SK-N-SH (cell line): ENCODE data around the gene PRSS48. TPM values are rescaled to one million over a fixed set of nuclear protein-coding genes. Genes with fewer than 3 reads are reported as not detected.

Experiments
- CTCF ChIA-PET: fragments of 300-600, 350-600 bp; formaldehyde crosslinking; extraction: SDS; loops from one replicate; lab custom pipeline; 2021; lab: Yijun Ruan, JAX
- POLR2A ChIA-PET: fragments of 350-600 bp; sonication (Branson Sonifier 250); formaldehyde crosslinking; extraction: SDS; loops from one replicate; lab custom pipeline; 2020; ENCODE audit warnings: antibody characterized with exemption, inconsistent platforms; lab: Yijun Ruan, JAX
- DNase-seq: peaks from one replicate; pipeline ENCODE4 v3.0.0; 2012
- H2AFZ ChIP-seq: fragments of 200-600 bp; sonication (generic); 2 replicates; pipeline ENCODE4 v1.8.1; 2016; ENCODE audit warnings: antibody characterized with exemption, mild to moderate bottlenecking, low read depth
- H3F3A ChIP-seq: fragments of 200-600 bp; sonication (generic); replicated peaks from 2 replicates; pipeline ENCODE3; 2016; ENCODE audit warnings: antibody characterized with exemption, mild to moderate bottlenecking; ENCODE audit not compliant: insufficient read depth
- H3K27ac ChIP-seq, 2 experiments: fragments of 200-500 bp in 1 of 2; fragments of 200-600 bp in 1 of 2; sonication (Bioruptor generic) in 1 of 2; sonication (generic), shearing (Covaris generic) in 1 of 2; 2 replicates each; pipeline versions ENCODE4 v1.5.1 to v1.6.1; 2014 to 2016; ENCODE audit warnings: low read depth in 2 of 2, inconsistent platforms in 1 of 2, low read length in 1 of 2, mild to moderate bottlenecking in 1 of 2, mixed read lengths in 1 of 2
- H3K27me3 ChIP-seq: fragments of 200-600 bp; sonication (generic), shearing (Covaris generic); 2 replicates; pipeline ENCODE4 v1.6.1; 2016; ENCODE audit warnings: mixed run types; ENCODE audit not compliant: insufficient read depth
- H3K36me3 ChIP-seq, 2 experiments: fragments of 200-500 bp in 1 of 2; fragments of 200-600 bp in 1 of 2; sonication (Bioruptor generic) in 1 of 2; sonication (generic) in 1 of 2; replicated peaks in 1 of 2; 2 replicates each; pipeline versions ENCODE3 to v1.5.1; 2014 to 2016; ENCODE audit warnings: low read length in 1 of 2, mild to moderate bottlenecking in 1 of 2; ENCODE audit not compliant: insufficient read depth in 2 of 2, control insufficient read depth in 1 of 2
- H3K4me1 ChIP-seq, 2 experiments: fragments of 200-500 bp in 1 of 2; fragments of 200-600 bp in 1 of 2; sonication (Bioruptor generic) in 1 of 2; sonication (generic), shearing (Covaris generic) in 1 of 2; 2 replicates each; pipeline versions ENCODE4 v1.5.1 to v1.6.1; 2014 to 2016; ENCODE audit warnings: low read depth in 1 of 2, low read length in 1 of 2, mixed run types in 1 of 2; ENCODE audit not compliant: insufficient read depth in 2 of 2, control insufficient read depth in 1 of 2
- H3K4me2 ChIP-seq: fragments of 200-600 bp; sonication (generic), shearing (Covaris generic); 2 replicates; pipeline ENCODE4 v1.6.1; 2017; ENCODE audit warnings: mixed run types
- H3K4me3 ChIP-seq, 2 experiments: fragments of 200-500 bp in 1 of 2; fragments of 200-600 bp in 1 of 2; sonication (Bioruptor generic) in 1 of 2; sonication (generic), shearing (Covaris generic) in 1 of 2; 2 replicates each; pipeline versions ENCODE4 v1.5.1 to v1.8.1; 2014 to 2016; ENCODE audit warnings: low read depth in 2 of 2, inconsistent platforms in 1 of 2, low read length in 1 of 2, mild to moderate bottlenecking in 1 of 2, mixed read lengths in 1 of 2, moderate library complexity in 1 of 2
- H3K79me2 ChIP-seq: fragments of 200-600 bp; sonication (generic); 2 replicates; pipeline ENCODE4 v1.8.1; 2017; ENCODE audit warnings: mild to moderate bottlenecking; ENCODE audit not compliant: insufficient read depth
- H3K9ac ChIP-seq: fragments of 200-600 bp; sonication (generic); 2 replicates; pipeline ENCODE4 v1.6.1; 2017; ENCODE audit warnings: mixed run types
- H3K9me2 ChIP-seq: fragments of 200-600 bp; sonication (generic); 2 replicates; pipeline ENCODE4 v1.6.1; 2017; ENCODE audit warnings: mixed run types
- H3K9me3 ChIP-seq: fragments of 200-600 bp; sonication (generic); 2 replicates; pipeline ENCODE4 v1.6.1; 2017; ENCODE audit warnings: mixed run types, mild to moderate bottlenecking, moderate library complexity
- H4K20me1 ChIP-seq: fragments of 200-600 bp; sonication (generic); 2 replicates; pipeline ENCODE4 v1.6.1; 2017; ENCODE audit warnings: mild to moderate bottlenecking, mixed run types; ENCODE audit not compliant: insufficient read depth
- CHD2 ChIP-seq: fragments of 150-350 bp; IDR thresholded peaks from 2 replicates; pipeline ENCODE4 v1.6.1; 2018; ENCODE audit warnings: low read length; ENCODE audit not compliant: partially characterized antibody
- EZH2phosphoT487 ChIP-seq: fragments of 200-600 bp; sonication (generic); IDR thresholded peaks from 2 replicates; pipeline ENCODE4 v1.6.1; 2017; ENCODE audit warnings: low read depth, mixed run types, mild to moderate bottlenecking, antibody characterized with exemption, moderate library complexity, borderline replicate concordance
- FOSL2 ChIP-seq: IDR thresholded peaks from 2 replicates; pipeline ENCODE4 v1.4.0; 2012; ENCODE audit warnings: low read depth, mild to moderate bottlenecking, moderate library complexity, borderline replicate concordance
- FOXJ3 ChIP-seq: sonication (generic); formaldehyde crosslinking; IDR thresholded peaks from 2 replicates; pipeline ENCODE4 v1.5.1; 2020; ENCODE audit warnings: mild to moderate bottlenecking, missing genetic modification reagents
- GABPA ChIP-seq: IDR thresholded peaks from 2 replicates; pipeline ENCODE4 v1.4.0; 2012; ENCODE audit warnings: low read depth, mild to moderate bottlenecking
- GATA2 ChIP-seq: sonication (generic); formaldehyde crosslinking; IDR thresholded peaks from 2 replicates; pipeline ENCODE4 v1.5.0; 2020; ENCODE audit warnings: mild to moderate bottlenecking, missing genetic modification reagents
- JUND ChIP-seq: IDR thresholded peaks from 2 replicates; pipeline ENCODE4 v1.4.0; 2012
- MAX ChIP-seq: IDR thresholded peaks from 2 replicates; pipeline ENCODE4 v1.4.0; 2012; ENCODE audit warnings: low read depth
- MEF2A ChIP-seq: IDR thresholded peaks from 2 replicates; pipeline ENCODE4 v1.4.0; 2012; ENCODE audit warnings: low read depth, borderline replicate concordance
- NFIC ChIP-seq: IDR thresholded peaks from 2 replicates; pipeline ENCODE4 v1.4.0; 2012; ENCODE audit warnings: borderline replicate concordance
- NRF1 ChIP-seq: IDR thresholded peaks from 2 replicates; pipeline ENCODE4 v1.6.1; 2012; ENCODE audit warnings: low read depth, mild to moderate bottlenecking, low read length
- PBX3 ChIP-seq: IDR thresholded peaks from 2 replicates; pipeline ENCODE4; 2012
- POLR2AphosphoS5 ChIP-seq: IDR thresholded peaks from 2 replicates; pipeline ENCODE4 v1.6.1; 2012; ENCODE audit warnings: low read depth, low read length
- RCOR1 ChIP-seq: fragments of 150-350 bp; IDR thresholded peaks from 2 replicates; pipeline ENCODE4 v1.6.1; 2017; ENCODE audit warnings: antibody characterized with exemption, low read length
- REST ChIP-seq: IDR thresholded peaks from 2 replicates; pipeline ENCODE4 v1.6.1; 2012; ENCODE audit warnings: mild to moderate bottlenecking, low read depth, low read length, moderate library complexity
- RFX5 ChIP-seq: IDR thresholded peaks from 2 replicates; pipeline ENCODE4 v1.6.1; 2012; ENCODE audit warnings: mild to moderate bottlenecking, improper control_type of control experiment, low read length
- RXRA ChIP-seq: IDR thresholded peaks from 2 replicates; pipeline ENCODE4 v1.4.0; 2012; ENCODE audit warnings: low read depth, mild to moderate bottlenecking, borderline replicate concordance
- SIN3A ChIP-seq: IDR thresholded peaks from 2 replicates; pipeline ENCODE4 v1.6.1; 2012; ENCODE audit warnings: low read depth, mild to moderate bottlenecking, low read length, moderate library complexity, borderline replicate concordance
- SMC3 ChIP-seq: IDR thresholded peaks from 2 replicates; pipeline ENCODE4 v1.6.1; 2012; ENCODE audit warnings: low read depth, low read length, improper control_type of control experiment
- TAF1 ChIP-seq: IDR thresholded peaks from 2 replicates; pipeline ENCODE4 v1.6.1; 2012; ENCODE audit warnings: low read depth, mild to moderate bottlenecking, low read length, moderate library complexity, borderline replicate concordance
- TCF12 ChIP-seq: IDR thresholded peaks from 2 replicates; pipeline ENCODE4 v1.4.0; 2012
- TEAD4 ChIP-seq: IDR thresholded peaks from 2 replicates; pipeline ENCODE4 v1.4.0; 2012; ENCODE audit warnings: mild to moderate bottlenecking, borderline replicate concordance; ENCODE audit not compliant: insufficient read depth
- USF2 ChIP-seq: fragments of 150-350 bp; IDR thresholded peaks from 2 replicates; pipeline ENCODE4 v1.6.1; 2017; ENCODE audit warnings: antibody characterized with exemption, low read length, low read depth, borderline replicate concordance
- YY1 ChIP-seq: IDR thresholded peaks from 2 replicates; pipeline ENCODE4 v1.4.0; 2012; ENCODE audit warnings: low read depth, mild to moderate bottlenecking
- ZBTB33 ChIP-seq: IDR thresholded peaks from 2 replicates; pipeline ENCODE4 v1.4.0; 2012; ENCODE audit warnings: low read depth, borderline replicate concordance
- WGBS: methylation state at CpG from one replicate; pipeline ENCODE4 v1.1.6; 2017; ENCODE audit warnings: low lambda C conversion rate; 5-methylcytosine and 5-hydroxymethylcytosine counted together
- polyA plus RNA-seq, 3 experiments: library from polyadenylated mRNA; depleted of rRNA; stranded (reverse); fragments of >200 nt; gene quantifications; 2 replicates each; pipeline ENCODE4 v1.2.3, GENCODE V29; 2012

PRSS48 gene
- polyA plus RNA-seq, 1 of the 3 experiments (the other 2 are of a cell fraction) = not detected

- Histone ChIP-seq H3K27ac (peak overlapping the region in 1 of 2 experiments; percentile 23; a peak in 1 of 4 replicates), H3K9me2 (no peaks in the 10 kb centered on the region), H4K20me1 (no peaks in the 10 kb centered on the region), H3F3A (peaks cover 11% of the 10 kb centered on the region), H3K9me3 (no peaks in the 10 kb centered on the region), H3K9ac (no peak overlapping the region), H3K36me3 (peaks cover 0 to 3% of the 10 kb centered on the region in 2 experiments), H3K27me3 (no peaks in the 10 kb centered on the region), H2AFZ (no peak overlapping the region), H3K79me2 (peaks cover 84% of the 10 kb centered on the region), H3K4me2 (peak overlapping the region; percentile 31), H3K4me1 (peaks cover 0 to 12% of the 10 kb centered on the region in 2 experiments; a peak in 1 of 4 replicates), H3K4me3 (no peak overlapping the region)
- ChIA-PET POLR2A (no interaction called here), CTCF (interaction anchor here (1.6 to 1.9 kb wide), 2 partner anchors 8 to 11 kb away, joined by 4 to 6 read pairs; no protein-coding TSS in a partner anchor)
- WGBS = 47% methylated on average over 2 of the region's 2 CpGs
- DNase-seq = no peak
- no peak for TF ChIP-seq POLR2AphosphoS5
- no peak for TF ChIP-seq RCOR1
- peak; percentile 39; the same call in 1 of the 2 replicates for TF ChIP-seq JUND
- no peak for TF ChIP-seq RFX5
- no peak for TF ChIP-seq REST
- no peak for TF ChIP-seq NFIC
- TF ChIP-seq GABPA = no peak
- no peak for TF ChIP-seq TCF12
- TF ChIP-seq MEF2A = peak; percentile 74; the same call in 1 of the 2 replicates
- no peak for TF ChIP-seq TEAD4
- peak; percentile 50; the same call in 1 of the 2 replicates for TF ChIP-seq FOSL2
- TF ChIP-seq ZBTB33 = no peak
- peak; percentile 12; the same call in 1 of the 2 replicates for TF ChIP-seq PBX3
- no peak for TF ChIP-seq NRF1
- TF ChIP-seq MAX = no peak
- TF ChIP-seq CHD2 = no peak
- no peak for TF ChIP-seq YY1
- TF ChIP-seq FOXJ3 = no peak
- no peak for TF ChIP-seq USF2
- no peak for TF ChIP-seq GATA2 (CRISPR knock-in tag)
- TF ChIP-seq SIN3A = no peak
- TF ChIP-seq RXRA = no peak
- no peak for TF ChIP-seq SMC3
- no peak for TF ChIP-seq EZH2phosphoT487
- no peak for TF ChIP-seq TAF1
Measured at GRCh38 chr4:151315212-151315886, 38.4 kb downstream of the PRSS48 start.
